GM18505 (cell line): Measurements from ENCODE around the gene WHRN.
A peak's percentile ranks its signal among the peaks of the same experiment; 100 is the strongest.

Source experiments
- ATAC-seq: cut with Tn5 transposase; IDR thresholded peaks from one replicate; pipeline ENCODE4 v1.9.1; 2021; ENCODE audit not compliant: unreplicated experiment
- POLR2A ChIP-seq: IDR thresholded peaks from 4 replicates; pipeline ENCODE4 v1.6.1; 2011; ENCODE audit warnings: borderline replicate concordance; ENCODE audit not compliant: insufficient read depth, insufficient read length; ENCODE audit errors: extremely low read depth

Gene WHRN

DNA sequence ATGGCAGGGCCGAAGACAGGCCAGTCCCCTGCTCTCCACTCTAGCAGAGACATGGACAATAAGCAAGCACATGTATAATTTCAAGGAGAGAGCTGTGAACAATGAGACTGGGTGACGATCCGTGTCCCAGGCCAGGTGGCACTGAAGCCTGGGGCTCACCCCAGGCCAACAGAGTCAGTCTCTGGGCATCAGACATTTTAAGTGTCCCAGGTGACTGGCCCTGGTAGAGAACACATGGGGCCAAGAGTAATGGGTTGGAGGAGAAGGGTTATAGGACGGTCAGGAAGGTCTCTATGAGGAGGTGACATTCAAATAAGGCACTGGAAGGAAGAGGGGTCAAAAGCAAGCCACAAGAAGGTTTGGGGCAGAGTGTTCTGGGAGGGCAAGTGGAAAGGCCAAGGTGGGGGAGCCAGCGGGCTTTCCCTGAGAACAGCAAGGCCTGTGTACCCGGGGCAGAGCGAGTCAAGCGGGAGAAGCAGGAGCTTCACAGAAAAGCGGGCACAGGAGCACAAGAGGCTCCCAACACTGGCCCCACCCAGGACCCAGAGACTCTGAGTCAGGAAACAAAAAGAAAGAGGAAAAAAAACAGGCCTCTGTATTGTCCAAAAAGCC, 116.4 kb downstream of the WHRN start:
- ATAC-seq = no peak

DNA sequence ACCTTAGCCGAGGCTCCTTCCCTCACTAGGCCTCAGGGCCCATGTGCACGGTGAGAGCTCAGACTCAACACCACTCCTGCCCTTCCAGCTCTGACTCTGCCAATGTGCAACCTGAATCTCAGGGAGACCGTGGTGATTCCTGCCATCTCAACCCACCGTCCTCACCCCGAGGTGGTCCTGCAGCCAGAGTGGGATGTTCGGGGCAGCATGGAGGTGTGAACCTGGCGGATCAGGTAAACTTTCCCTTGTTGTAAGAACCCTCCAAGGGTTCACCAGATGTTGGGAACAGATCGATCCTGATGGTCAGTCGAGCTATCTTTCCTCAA, 117.0 kb downstream of the WHRN start:
- ATAC-seq = no peak
- no peak for TF ChIP-seq POLR2A

More for the DNA sequence above, 116.4 kb downstream of the WHRN start:
- TF ChIP-seq POLR2A = no peak

- peak; percentile 92 for TF ChIP-seq POLR2A
- ATAC-seq = no peak
Observed at GRCh38 chr9:114387680-114388356, 117.5 kb downstream of the WHRN start, which contains the start of gene AKNA. TSS of gene AKNA (minus strand) at chr9:114387982. CDS start at chr9:114381333, 6,649 bp downstream.

- TF ChIP-seq POLR2A = no peak
- no peak for ATAC-seq
Observed at GRCh38 chr9:114386886-114387679, 118.2 kb downstream of the WHRN start.

GRCh38 chr9:114386361-114386885, 118.8 kb downstream of the WHRN start:
- peak; percentile 59 for TF ChIP-seq POLR2A
- no peak for ATAC-seq

DNA sequence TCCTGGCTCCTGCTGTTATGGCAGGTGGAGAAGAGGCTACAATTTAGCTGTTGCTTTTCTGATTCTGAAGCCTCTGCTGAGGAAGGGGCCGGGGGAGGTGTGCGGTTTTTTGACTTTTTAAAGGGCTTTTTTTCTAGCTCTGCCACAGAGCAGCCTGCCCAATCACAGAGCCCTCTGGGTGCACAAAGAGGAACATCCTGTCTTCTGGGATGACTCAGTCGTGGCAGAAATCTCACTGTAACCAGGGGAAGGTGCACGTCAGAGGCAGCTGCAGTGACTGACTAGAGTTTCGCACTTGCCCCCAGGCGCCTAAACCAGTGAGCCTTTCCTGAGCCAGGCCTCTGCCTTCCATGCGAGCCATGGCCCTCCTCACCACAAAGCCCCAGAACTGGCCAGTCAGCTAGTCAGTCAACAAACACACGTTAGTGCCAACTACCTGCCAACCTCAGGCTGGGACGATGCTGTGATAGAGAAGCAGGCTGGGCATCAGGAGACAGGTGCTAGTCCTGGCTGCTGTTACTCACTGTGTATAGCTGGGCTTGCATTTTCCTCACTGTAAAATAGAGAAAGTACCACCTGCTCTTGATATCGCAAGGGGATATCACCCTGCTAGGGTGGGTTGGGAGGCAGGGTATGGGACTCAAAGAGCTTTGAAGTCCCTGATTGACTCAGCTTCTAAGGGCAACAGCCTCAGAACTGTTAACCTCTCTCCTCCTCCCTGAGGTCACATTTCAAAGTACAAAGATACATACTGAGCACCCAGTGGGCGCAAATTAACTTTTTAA, 119.7 kb downstream of the WHRN start:
- ATAC-seq = peak; percentile 75
- peak; percentile 91 for TF ChIP-seq POLR2A

- TF ChIP-seq POLR2A = no peak
- ATAC-seq = no peak
Observed at GRCh38 chr9:114384836-114385396, 120.4 kb downstream of the WHRN start.

GRCh38 chr9:114384341-114384740, 120.9 kb downstream of the WHRN start:
- ATAC-seq = no peak
- TF ChIP-seq POLR2A = no peak

GRCh38 chr9:114383521-114384231, 121.6 kb downstream of the WHRN start:
- no peak for TF ChIP-seq POLR2A
- ATAC-seq = no peak

- peak; percentile 71 for TF ChIP-seq POLR2A
- ATAC-seq = no peak
Observed at GRCh38 chr9:114382699-114383520, 122.4 kb downstream of the WHRN start.

DNA sequence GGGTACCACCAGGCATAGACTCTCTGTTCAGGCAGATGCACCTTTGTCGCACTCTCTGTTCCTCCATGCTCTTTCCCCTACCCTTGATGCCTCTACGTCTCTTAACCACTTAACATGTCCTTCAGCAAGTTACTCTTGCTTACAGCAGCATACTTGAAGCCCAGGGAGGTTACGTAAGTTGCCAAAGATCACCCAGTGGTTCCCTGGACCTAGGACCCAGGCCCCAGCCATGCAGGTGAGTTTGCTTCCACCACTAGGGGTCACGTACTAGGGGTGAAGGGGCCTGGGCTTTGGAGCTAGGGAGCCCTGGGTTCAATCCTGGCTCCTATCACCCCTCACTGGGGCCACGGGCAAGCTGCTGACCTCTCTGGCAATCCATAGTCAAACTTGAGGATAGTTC, 126.4 kb downstream of the WHRN start:
- no peak for ATAC-seq
- no peak for TF ChIP-seq POLR2A
